Peyer's patch (tissue), 4 donors: ENCODE results near the gene LMF1. TPM values are rescaled to one million over a fixed set of nuclear protein-coding genes. Genes with fewer than 3 reads are reported as not detected.
A peak's percentile ranks its signal among the peaks of the same experiment; 100 is the strongest.

Experiments
- DNase-seq, 3 donors: peaks; one replicate each; pipeline ENCODE4 v3.0.0-alpha.2; 2017 to 2019
- H3K27ac ChIP-seq, 4 donors: fragments of 200-600 bp; sonication (generic); one replicate each; pipeline ENCODE4 v1.5.1; 2016 to 2019
- H3K27me3 ChIP-seq, 2 donors: fragments of 200-600 bp; sonication (generic); one replicate each; pipeline ENCODE4 v1.5.1; 2019
- H3K36me3 ChIP-seq, 3 donors: fragments of 200-600 bp; sonication (generic); one replicate each; pipeline ENCODE4 v1.5.1; 2016 to 2019
- H3K4me1 ChIP-seq, 4 donors: fragments of 200-600 bp; sonication (generic); one replicate each; pipeline ENCODE4 v1.5.1; 2016 to 2019
- H3K4me3 ChIP-seq, 4 donors: fragments of 200-600 bp; sonication (generic); 1 replicate in 3 of 4; 2 replicates in 1 of 4; pipeline ENCODE4 v1.5.1; 2016 to 2019; ENCODE audit warnings: mild to moderate bottlenecking in 1 of 4
- H3K9me3 ChIP-seq, 4 donors: fragments of 200-600 bp; sonication (generic); one replicate each; pipeline ENCODE4 v1.5.1; 2016 to 2019; ENCODE audit warnings: mild to moderate bottlenecking in 1 of 4
- CTCF ChIP-seq, 6 experiments: fragments of 450-650 bp in 4 of 6; fragments of 200-600 bp in 2 of 6; sonication (generic) in 1 of 6; IDR thresholded peaks; one replicate each; pipeline ENCODE4 v1.5.1; 2017 to 2019; ENCODE audit warnings: antibody characterized with exemption in 6 of 6, mild to moderate bottlenecking in 3 of 6, moderate library complexity in 1 of 6
- POLR2A ChIP-seq, 2 donors: fragments of 450-650 bp; IDR thresholded peaks; one replicate each; pipeline ENCODE4 v1.5.1; 2017; ENCODE audit warnings: antibody characterized with exemption in 2 of 2, mild to moderate bottlenecking in 2 of 2, moderate library complexity in 2 of 2
- total RNA-seq, 4 donors: library from RNA; depleted of rRNA; stranded (reverse); fragments of >200 nt; gene quantifications; one replicate each; pipeline ENCODE4 v1.1.0, GENCODE V29; 2016

LMF1 gene
- total RNA-seq, 4 donors from 2014 or later = 16.3 to 85.4 (median 54.6) TPM

- no peaks in the 10 kb centered on the region for H3K9me3 ChIP-seq
- H3K36me3 ChIP-seq = no peaks in the 10 kb centered on the region
- TF ChIP-seq POLR2A (IDR thresholded peaks at IDR 0.05) (no peak), CTCF (IDR thresholded peaks at IDR 0.05) (no peak)
- peaks cover 0 to 21% (median 10%) of the 10 kb centered on the region in 4 donors for H3K4me1 ChIP-seq
- peaks cover 0 to 22% of the 10 kb centered on the region in 2 donors for H3K27me3 ChIP-seq
- no peak overlapping the region for H3K4me3 ChIP-seq
- H3K27ac ChIP-seq = no peak overlapping the region
- no peak for DNase-seq
Measured at GRCh38 chr16:979147-979546, 8.4 kb upstream of the LMF1 start.

GRCh38 chr16:978403-978802 lies 7.6 kb upstream of the LMF1 start:
- Histone ChIP-seq H3K27ac (no peak overlapping the region), H3K36me3 (no peaks in the 10 kb centered on the region)

GRCh38 chr16:977896-978295 lies 7.1 kb upstream of the LMF1 start:
- Histone ChIP-seq H3K36me3 (no peaks in the 10 kb centered on the region), H3K4me1 (peaks cover 0 to 21% (median 10%) of the 10 kb centered on the region in 4 donors), H3K4me3 (no peak overlapping the region), H3K27me3 (peaks cover 0 to 22% of the 10 kb centered on the region in 2 donors), H3K9me3 (no peaks in the 10 kb centered on the region), H3K27ac (no peak overlapping the region)
- DNase-seq = no peak
- no peak for TF ChIP-seq POLR2A (IDR thresholded peaks at IDR 0.05)
- no peak for TF ChIP-seq CTCF (IDR thresholded peaks at IDR 0.05)

More at GRCh38 chr16:978403-978802, 7.6 kb upstream of the LMF1 start:
- Histone ChIP-seq H3K9me3 (no peaks in the 10 kb centered on the region), H3K4me3 (no peak overlapping the region), H3K4me1 (peaks cover 0 to 21% (median 10%) of the 10 kb centered on the region in 4 donors), H3K27me3 (peaks cover 0 to 22% of the 10 kb centered on the region in 2 donors)
- no peak for DNase-seq
- no peak for TF ChIP-seq POLR2A (IDR thresholded peaks at IDR 0.05)

- Histone ChIP-seq H3K36me3 (no peaks in the 10 kb centered on the region), H3K9me3 (no peaks in the 10 kb centered on the region), H3K27ac (no peak overlapping the region), H3K4me1 (peaks cover 0 to 17% (median 8%) of the 10 kb centered on the region in 4 donors), H3K4me3 (no peak overlapping the region), H3K27me3 (peaks cover 0 to 18% of the 10 kb centered on the region in 2 donors)
- no peak for TF ChIP-seq CTCF (IDR thresholded peaks at IDR 0.05)
- TF ChIP-seq POLR2A (IDR thresholded peaks at IDR 0.05) = no peak
- no peak for DNase-seq
Measured at GRCh38 chr16:977081-977701, 6.4 kb upstream of the LMF1 start.

- TF ChIP-seq CTCF (IDR thresholded peaks at IDR 0.05) (no peak), POLR2A (IDR thresholded peaks at IDR 0.05) (no peak)
- no peak overlapping the region for H3K27ac ChIP-seq
- no peak for DNase-seq
- H3K4me3 ChIP-seq = no peak overlapping the region
- peaks cover 0 to 15% (median 6%) of the 10 kb centered on the region in 4 donors for H3K4me1 ChIP-seq
- no peaks in the 10 kb centered on the region for H3K36me3 ChIP-seq
- H3K9me3 ChIP-seq = no peaks in the 10 kb centered on the region
- peaks cover 0 to 15% of the 10 kb centered on the region in 2 donors for H3K27me3 ChIP-seq
Measured at GRCh38 chr16:976389-976931, 5.7 kb upstream of the LMF1 start.

- no peaks in the 10 kb centered on the region for H3K9me3 ChIP-seq
- no peaks in the 10 kb centered on the region for H3K36me3 ChIP-seq
- peaks cover 0 to 7% of the 10 kb centered on the region in 2 donors for H3K27me3 ChIP-seq
- DNase-seq = no peak
- no peak overlapping the region for H3K4me3 ChIP-seq
- no peak for TF ChIP-seq POLR2A (IDR thresholded peaks at IDR 0.05)
- no peak for TF ChIP-seq CTCF (IDR thresholded peaks at IDR 0.05)
- peaks cover 0 to 12% (median 5%) of the 10 kb centered on the region in 4 donors for H3K4me1 ChIP-seq
- H3K27ac ChIP-seq = peak overlapping the region in 1 of 4 donors; percentile 60
Measured at GRCh38 chr16:975291-975690, 4.5 kb upstream of the LMF1 start.
